Measurements from ENCODE around the gene JPT2.
"Not testable (repeated sequence)": the region's sequence is repeated elsewhere in the genome, so short reads cannot be mapped to it uniquely, and the experiment has no call there.

JPT2 gene

GRCh38 chr16:1707193-1707790, 29.2 kb downstream of the JPT2 start:
- no peak for DNase-seq (ENCODE audit: low read depth)

DNA sequence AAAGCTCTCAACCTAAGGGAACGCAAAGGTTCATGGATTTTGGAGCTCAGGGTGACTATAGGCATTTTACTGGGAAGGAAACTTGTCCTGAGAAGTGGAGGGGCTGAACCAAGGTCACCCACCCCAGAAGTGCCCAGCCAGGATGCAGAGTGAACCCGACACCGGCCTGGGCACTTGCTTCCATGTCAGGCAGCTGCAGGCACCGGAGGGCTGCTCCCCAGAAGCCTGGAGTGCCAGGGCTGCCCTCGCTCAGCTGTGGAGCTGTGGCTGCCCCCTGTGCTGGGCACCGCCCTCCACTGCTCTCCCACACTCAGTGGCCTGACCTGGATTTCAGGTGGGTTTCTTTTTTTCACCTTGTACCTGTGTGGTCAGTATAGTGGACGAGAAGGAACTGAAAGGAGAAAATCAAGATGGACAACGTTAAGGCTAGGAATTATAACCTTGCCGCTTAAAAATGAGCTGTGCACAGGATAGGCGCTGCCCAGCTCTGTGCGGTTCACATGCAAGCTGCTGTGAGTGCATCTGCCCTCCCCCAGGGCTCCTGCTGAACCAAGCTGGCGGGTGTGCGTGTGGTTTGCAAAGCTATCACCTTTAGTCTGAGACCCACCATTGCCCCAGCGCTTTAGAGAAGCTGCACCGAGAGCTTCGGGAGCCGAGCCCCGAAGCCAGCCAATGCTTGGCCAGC, 30.1 kb downstream of the JPT2 start:
- no peak for DNase-seq (ENCODE audit: low read depth)

- peak; percentile 62 for DNase-seq (ENCODE audit: low read depth)
Observed at GRCh38 chr16:1708768-1709180, 30.7 kb downstream of the JPT2 start.

DNA sequence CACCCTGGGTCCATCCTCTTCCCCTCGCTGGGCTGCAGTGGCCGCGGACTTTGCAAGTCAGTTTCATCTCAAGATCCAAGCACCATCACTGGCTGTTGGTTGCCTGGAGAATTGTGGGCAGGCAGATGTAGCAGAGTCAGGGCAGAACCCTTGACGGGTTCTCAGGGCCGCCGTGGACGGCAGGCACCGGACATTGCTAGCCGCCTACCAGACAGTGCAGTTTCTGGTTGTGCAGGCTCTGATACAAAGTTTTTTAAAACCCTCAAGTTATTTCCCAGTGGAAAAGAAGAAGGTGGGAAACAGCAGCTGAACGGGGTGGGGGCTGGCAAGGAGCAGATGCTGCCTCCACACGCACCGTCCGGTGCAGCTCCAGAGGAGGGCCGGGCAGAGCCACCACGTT, 31.3 kb downstream of the JPT2 start:
- no peak for DNase-seq (ENCODE audit: low read depth)

- DNase-seq (ENCODE audit: low read depth) = no peak
Observed at GRCh38 chr16:1710811-1711507, 32.9 kb downstream of the JPT2 start.

DNA sequence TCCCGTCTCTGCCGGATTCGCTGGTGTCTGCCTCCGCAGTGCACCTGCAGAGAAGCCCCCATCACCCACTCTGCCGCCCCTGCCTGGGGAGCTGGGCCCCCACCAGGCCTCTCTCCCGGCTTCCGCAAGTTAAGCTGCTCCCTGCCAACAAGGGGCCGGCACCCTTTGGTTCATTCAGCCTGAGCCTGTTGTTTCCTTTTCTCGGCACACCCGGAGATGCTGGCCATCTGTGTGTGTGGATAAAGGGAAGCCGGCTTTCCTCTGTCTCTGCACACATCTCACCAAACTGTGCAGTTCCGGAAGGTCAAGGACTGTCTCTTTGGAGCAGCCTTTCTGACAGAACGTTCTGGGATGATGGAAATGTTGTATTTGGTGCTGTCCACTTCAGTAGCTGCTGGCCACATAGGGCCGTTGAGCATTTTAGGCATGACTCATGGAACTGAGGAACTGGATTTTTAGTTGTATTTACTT, 34.7 kb downstream of the JPT2 start:
- DNase-seq (ENCODE audit: low read depth) = no peak

DNA sequence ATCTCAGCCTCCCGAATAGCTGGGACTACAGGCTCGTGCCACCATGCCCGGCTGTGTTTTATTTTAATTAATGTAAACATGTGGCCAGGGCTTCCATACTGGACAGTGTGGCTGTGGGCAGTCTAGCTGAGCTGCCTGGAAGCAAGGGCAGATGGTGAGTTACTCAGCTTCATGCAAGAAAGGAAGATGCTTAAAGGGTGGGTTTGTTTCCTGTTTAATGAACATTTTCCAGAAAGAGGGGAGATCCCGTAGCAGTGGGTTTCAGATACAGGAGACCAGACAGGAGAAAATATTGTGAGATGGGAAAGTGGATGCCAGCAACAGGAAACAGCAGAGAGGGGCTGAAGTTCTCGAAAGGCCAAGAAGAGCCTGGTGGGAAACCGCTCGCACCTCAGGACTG, 35.3 kb downstream of the JPT2 start:
- no peak for DNase-seq (ENCODE audit: low read depth)

GRCh38 chr16:1713933-1714332, 35.9 kb downstream of the JPT2 start:
- no peak for DNase-seq (ENCODE audit: low read depth)

DNA sequence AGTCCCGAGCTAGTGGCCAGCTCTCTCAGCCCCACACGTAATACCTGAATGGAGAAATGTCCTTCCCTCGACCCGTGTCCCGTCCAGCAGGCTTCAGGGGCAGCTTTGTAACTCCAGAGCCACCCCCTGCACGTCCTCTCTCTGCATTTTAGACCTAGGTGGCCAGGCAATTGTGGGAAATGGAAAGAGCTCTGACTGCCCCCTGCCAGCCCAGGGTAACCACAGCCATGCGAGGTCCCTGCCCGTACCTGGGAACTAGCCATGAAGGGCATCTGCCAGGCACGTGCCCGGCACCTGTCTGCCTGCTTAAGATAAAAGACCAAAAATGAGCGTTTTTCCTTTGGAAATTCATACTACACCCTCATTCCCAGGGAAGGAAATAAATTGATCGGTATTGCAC, 37.1 kb downstream of the JPT2 start:
- no peak for DNase-seq (ENCODE audit: low read depth)

- DNase-seq (ENCODE audit: low read depth) = not testable (repeated sequence)
Observed at GRCh38 chr16:1718236-1718635, 40.2 kb downstream of the JPT2 start.

DNA sequence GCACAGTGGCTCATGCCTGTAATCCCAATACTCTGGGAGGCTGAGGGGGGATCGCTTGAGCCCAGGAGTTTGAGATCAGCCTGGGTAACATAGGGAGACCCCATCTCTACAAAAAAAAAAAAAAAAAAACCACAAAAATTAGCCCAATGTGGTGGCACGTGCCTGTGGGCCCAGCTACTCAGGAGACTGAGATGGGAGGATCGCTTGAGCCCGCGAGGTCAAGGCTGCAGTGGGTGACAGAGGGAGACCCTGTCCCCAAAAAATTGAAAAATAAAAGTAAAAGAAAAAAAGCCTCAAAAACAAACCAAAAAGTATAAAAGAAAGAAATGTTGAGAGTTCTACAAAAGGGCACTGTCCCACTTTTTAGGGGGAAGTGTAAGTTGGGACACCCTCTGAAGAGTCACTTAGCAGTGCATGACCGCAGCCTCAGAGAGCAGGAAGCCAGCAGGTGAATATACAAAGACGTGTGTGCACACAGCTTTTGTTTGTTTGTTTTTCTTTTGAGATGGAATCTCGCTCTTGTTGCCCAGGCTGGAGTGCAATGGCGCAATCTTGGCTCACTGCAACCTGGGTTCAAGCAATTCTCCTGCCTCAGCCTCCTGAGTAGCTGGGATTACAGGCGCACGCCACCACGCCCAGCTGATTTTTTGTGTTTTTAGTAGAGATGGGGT, 41.6 kb downstream of the JPT2 start:
- DNase-seq (ENCODE audit: low read depth) = not testable (repeated sequence)

DNA sequence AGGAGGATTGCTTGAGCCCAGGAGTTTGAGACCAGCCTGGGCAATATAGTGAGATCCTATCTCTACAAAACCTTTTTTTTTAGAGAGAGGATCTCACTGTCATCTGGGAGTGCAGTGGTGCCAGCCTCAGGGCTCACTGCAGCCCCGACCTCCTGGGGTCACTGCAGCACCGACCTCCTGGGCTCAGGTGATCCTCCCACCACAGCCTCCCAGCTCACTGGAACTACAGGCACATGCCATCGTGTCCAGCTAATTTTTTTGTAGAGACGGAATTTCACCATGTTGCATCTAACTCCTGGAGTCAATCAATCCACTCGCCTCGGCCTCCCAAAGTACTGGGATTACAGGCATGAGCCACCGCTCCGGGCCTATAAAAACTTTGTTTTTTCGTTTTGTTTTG, 43.3 kb downstream of the JPT2 start:
- DNase-seq (ENCODE audit: low read depth) = no peak

DNA sequence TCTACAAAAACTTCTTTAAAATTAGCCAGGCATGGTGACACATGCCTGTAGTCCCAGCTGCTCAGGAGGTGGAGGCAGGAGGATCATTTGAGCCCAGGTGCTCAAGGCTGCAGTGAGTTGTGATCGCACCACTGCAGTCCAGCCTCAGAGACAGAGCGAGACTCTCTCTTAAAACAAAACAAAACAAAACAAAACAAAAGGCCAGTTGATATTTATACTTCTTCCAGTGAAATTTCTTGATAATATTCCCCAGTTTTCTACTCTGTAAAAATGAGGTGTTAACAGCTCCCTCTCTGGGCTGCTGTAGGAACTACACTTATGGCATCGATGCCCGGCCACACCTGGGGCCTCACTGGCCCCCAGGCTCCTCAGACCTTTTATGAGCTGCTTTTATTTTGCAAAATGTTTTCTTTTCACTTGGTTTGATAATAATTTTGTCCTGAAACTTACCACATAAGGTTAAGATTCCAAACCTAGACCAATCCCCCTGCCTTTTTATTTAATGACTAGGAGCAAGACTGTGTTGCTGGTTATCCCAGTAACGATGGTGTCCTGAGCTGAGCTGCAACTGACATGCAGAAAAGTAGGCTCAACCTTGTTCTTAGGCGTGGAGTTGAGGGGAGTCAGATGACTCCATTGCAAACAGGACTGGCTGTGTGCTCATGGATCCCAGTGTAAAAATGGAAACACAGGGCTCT, 45.5 kb downstream of the JPT2 start:
- DNase-seq (ENCODE audit: low read depth) = no peak

GRCh38 chr16:1724491-1724890, 46.4 kb downstream of the JPT2 start:
- no peak for DNase-seq (ENCODE audit: low read depth)

GRCh38 chr16:1726661-1727502, 48.8 kb downstream of the JPT2 start:
- no peak for DNase-seq (ENCODE audit: low read depth)

- DNase-seq (ENCODE audit: low read depth) = no peak
Observed at GRCh38 chr16:1727651-1728624, 49.9 kb downstream of the JPT2 start.

- no peak for DNase-seq (ENCODE audit: low read depth)
Observed at GRCh38 chr16:1729026-1729425, 50.9 kb downstream of the JPT2 start.

DNA sequence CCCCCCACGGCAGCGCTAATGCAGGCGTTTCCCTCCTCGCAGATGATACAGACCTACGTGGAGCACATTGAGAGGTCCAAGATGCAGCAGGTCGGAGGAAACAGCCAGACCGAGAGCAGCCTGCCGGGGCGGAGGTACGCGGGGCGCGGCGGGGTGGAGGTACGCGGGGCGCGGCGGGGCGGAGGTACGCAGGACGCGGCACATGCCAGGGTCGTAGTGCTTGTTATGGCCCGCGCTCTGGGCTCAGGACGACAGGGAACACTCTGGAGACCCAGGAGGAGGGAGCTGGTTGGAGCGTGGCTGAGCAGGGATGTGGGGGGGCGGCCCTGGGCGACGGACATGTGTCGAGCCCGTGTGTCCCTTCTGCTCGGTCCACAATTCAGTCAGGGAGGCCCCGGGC, 51.4 kb downstream of the JPT2 start:
- DNase-seq (ENCODE audit: low read depth) = no peak

- DNase-seq (ENCODE audit: low read depth) = no peak
Observed at GRCh38 chr16:1731073-1731472, 53.0 kb downstream of the JPT2 start.

GRCh38 chr16:1731603-1732002, 53.5 kb downstream of the JPT2 start:
- DNase-seq (ENCODE audit: low read depth) = no peak

All from non-pigmented ciliary epithelial cell (primary cell).